ENCODE measurements around the gene NTN4.

- TF ChIP-seq POLR2A (IDR thresholded peaks at IDR 0.05; ENCODE audit: low read length) (no peak), GATA1 (IDR thresholded peaks at IDR 0.05; ENCODE audit: low read depth, low read length) (no peak)
Observed at GRCh38 chr12:95693689-95694088, 96.9 kb downstream of the NTN4 start.

All from erythroblast (primary cell).